OCI-LY1 (cell line): ENCODE data around the gene SH3BP5L.

ENCODE experiments used
- CTCF ChIP-seq: fragments of 200-600 bp; sonication (generic), shearing (Covaris generic); IDR thresholded peaks from 2 replicates; pipeline ENCODE4 v1.5.1; 2017; ENCODE audit warnings: mild to moderate bottlenecking, antibody characterized with exemption, low read length, moderate library complexity, mixed read lengths
- EZH2 ChIP-seq: fragments of 200-600 bp; sonication (generic), shearing (Covaris generic); IDR thresholded peaks from 2 replicates; pipeline ENCODE4 v1.8.0; 2017; ENCODE audit warnings: borderline replicate concordance, mixed run types, mild to moderate bottlenecking, antibody characterized with exemption, low read length, moderate library complexity, mixed read lengths

- no peak for TF ChIP-seq CTCF
- TF ChIP-seq EZH2: no peak
Measured at GRCh38 chr1:248842781-248843331, 17.1 kb upstream of the SH3BP5L start.
